ENCODE results near the gene SH3GL1. TPM values are rescaled to one million over a fixed set of nuclear protein-coding genes. Genes with fewer than 3 reads are reported as not detected.

The SH3GL1 gene
- total RNA-seq, 5 donors from 2014 or later (not counting 1 experiment from before 2014, with no cell fraction given) = 38.8 to 51.5 (median 45.7) TPM

DNA sequence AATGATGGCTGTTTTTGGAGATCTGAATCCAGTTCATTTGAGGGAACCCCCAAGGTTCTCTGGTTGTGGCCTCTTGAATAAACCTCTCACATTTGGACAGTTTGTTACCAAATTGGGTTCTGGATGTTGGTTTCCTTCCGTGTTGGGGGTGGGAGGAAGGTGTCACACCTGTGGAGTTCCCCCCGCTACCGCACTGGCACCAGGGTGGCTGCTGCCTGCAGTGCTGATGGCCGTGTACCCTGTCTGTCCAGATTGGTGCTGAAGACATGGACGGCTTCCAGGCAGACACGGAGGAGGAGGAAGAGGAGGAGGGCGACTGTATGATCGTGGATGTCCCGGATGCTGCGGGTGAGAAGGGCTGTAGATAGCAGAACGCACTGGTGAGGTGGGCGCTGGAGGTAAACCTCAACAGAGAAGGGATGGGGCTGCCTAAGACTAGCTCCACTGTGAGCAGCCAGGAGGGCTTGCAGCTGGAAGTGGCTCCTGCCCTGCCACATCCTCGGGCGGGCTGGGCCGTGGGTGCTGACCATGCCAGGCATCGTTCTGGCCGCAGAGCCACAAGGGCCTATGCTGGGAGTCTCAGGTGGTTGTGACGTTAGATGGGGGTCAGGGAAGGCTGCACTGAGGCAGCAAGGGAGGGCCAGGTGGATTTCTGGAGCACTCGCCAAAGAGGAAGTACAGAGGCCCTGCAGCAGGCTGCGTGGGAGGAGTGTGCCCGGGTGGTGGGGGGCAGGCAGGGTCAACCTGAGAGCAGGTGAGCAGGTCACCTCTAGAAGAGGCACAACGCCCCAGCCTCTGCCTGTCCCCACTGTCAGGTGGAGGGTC, 41.9 kb upstream of the SH3GL1 start:
- no peaks in the 10 kb centered on the region for H3K9me3 ChIP-seq
- H3K36me3 Mint-ChIP-seq = peaks cover 5% of the 10 kb centered on the region
- CTCF ChIA-PET = no interaction called here
- no peaks in the 10 kb centered on the region for H3K4me1 ChIP-seq (ENCODE audit: control insufficient read depth in 1 of 2, extremely low read depth in 1 of 2, insufficient read depth in 2 of 2, low read length in 2 of 2)
- peaks cover 0 to 6% (median 2%) of the 10 kb centered on the region in 3 donors for H3K4me1 Mint-ChIP-seq
- ATAC-seq (replicated peaks in 1 of 4) (peak in 1 of 4 experiments; percentile 37), DNase-seq (no peak)
- peak overlapping the region in 1 of 2 donors; percentile 31 for H3K27ac Mint-ChIP-seq
- WGBS (ENCODE audit: insufficient coverage) = 82% methylated on average over 20 of the region's 22 CpGs
- no peak overlapping the region for H3K4me3 Mint-ChIP-seq
- H3K27me3 ChIP-seq (replicated peaks in 1 of 2; ENCODE audit: control insufficient read depth in 2 of 2, extremely low read depth in 1 of 2, insufficient read depth in 2 of 2, low read length in 1 of 2) = no peaks in the 10 kb centered on the region
- H3K4me3 ChIP-seq (ENCODE audit: control insufficient read depth in 1 of 2, extremely low read depth in 1 of 2, low read length in 1 of 2) = no peak overlapping the region
- no peaks in the 10 kb centered on the region for H3K27me3 Mint-ChIP-seq
- POLR2A ChIA-PET = no interaction called here
- peaks cover 10 to 29% of the 10 kb centered on the region in 2 donors for H3K36me3 ChIP-seq (ENCODE audit: control insufficient read depth in 2 of 2, extremely low read depth in 1 of 2, insufficient read depth in 1 of 2, low read length in 1 of 2)
- no peaks in the 10 kb centered on the region for H3K9me3 Mint-ChIP-seq
- H3K27ac ChIP-seq (ENCODE audit: low read length) = no peak overlapping the region

- Histone ChIP-seq H3K36me3 (ENCODE audit: control insufficient read depth in 2 of 2, extremely low read depth in 1 of 2, insufficient read depth in 1 of 2, low read length in 1 of 2) (peaks cover 1 to 5% of the 10 kb centered on the region in 2 donors), H3K4me1 (ENCODE audit: control insufficient read depth in 1 of 2, extremely low read depth in 1 of 2, insufficient read depth in 2 of 2, low read length in 2 of 2) (no peaks in the 10 kb centered on the region), H3K4me3 (ENCODE audit: control insufficient read depth in 1 of 2, extremely low read depth in 1 of 2, low read length in 1 of 2) (no peak overlapping the region), H3K9me3 (no peaks in the 10 kb centered on the region), H3K27me3 (replicated peaks in 1 of 2; ENCODE audit: control insufficient read depth in 2 of 2, extremely low read depth in 1 of 2, insufficient read depth in 2 of 2, low read length in 1 of 2) (no peaks in the 10 kb centered on the region), H3K27ac (ENCODE audit: low read length) (no peak overlapping the region)
- H3K27ac Mint-ChIP-seq = no peak overlapping the region
- ChIA-PET CTCF (no interaction called here), POLR2A (no interaction called here)
- H3K36me3 Mint-ChIP-seq = peaks cover 14% of the 10 kb centered on the region
- H3K9me3 Mint-ChIP-seq = no peaks in the 10 kb centered on the region
- no peak overlapping the region for H3K4me3 Mint-ChIP-seq
- DNase-seq (no peak), ATAC-seq (replicated peaks in 1 of 4) (no peak)
- peaks cover 0 to 6% (median 2%) of the 10 kb centered on the region in 3 donors for H3K4me1 Mint-ChIP-seq
- H3K27me3 Mint-ChIP-seq = no peaks in the 10 kb centered on the region
- WGBS (ENCODE audit: insufficient coverage) = 100% methylated on average over 10 of the region's 12 CpGs
Observed at GRCh38 chr19:4439243-4439642, 38.9 kb upstream of the SH3GL1 start.

DNA sequence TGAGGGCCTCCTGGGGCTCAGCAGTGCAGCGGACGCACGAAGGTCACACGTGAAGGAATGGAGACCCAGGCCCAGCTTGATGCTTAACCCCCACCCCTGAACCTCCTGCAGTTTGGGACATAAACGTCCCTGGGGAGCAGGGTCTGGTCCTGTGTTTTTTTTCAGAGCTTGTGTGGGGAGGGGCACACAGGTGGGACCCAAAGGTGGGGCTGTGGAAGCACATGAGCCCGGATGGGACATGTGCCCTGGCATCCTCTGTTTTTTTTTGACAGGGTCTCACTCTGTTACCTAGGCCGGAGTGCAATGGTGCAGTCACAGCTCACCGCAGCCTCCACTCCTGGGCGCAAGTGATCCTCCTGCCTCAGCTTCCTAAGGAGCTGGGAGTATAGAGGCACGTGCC, 36.8 kb upstream of the SH3GL1 start:
- no peaks in the 10 kb centered on the region for H3K27me3 Mint-ChIP-seq
- no peak overlapping the region for H3K4me3 Mint-ChIP-seq
- no peaks in the 10 kb centered on the region for H3K4me1 ChIP-seq (ENCODE audit: control insufficient read depth in 1 of 2, extremely low read depth in 1 of 2, insufficient read depth in 2 of 2, low read length in 2 of 2)
- peaks cover 14% of the 10 kb centered on the region for H3K36me3 Mint-ChIP-seq
- peaks cover 0 to 2% (median 0%) of the 10 kb centered on the region in 3 donors for H3K4me1 Mint-ChIP-seq
- 100% methylated on average over 7 of the region's 10 CpGs for WGBS (ENCODE audit: insufficient coverage)
- no peaks in the 10 kb centered on the region for H3K9me3 ChIP-seq
- peaks cover 6 to 10% of the 10 kb centered on the region in 2 donors for H3K36me3 ChIP-seq (ENCODE audit: control insufficient read depth in 2 of 2, extremely low read depth in 1 of 2, insufficient read depth in 1 of 2, low read length in 1 of 2)
- no peak for ATAC-seq (replicated peaks in 1 of 4)
- no peak overlapping the region for H3K27ac ChIP-seq (ENCODE audit: low read length)
- no peaks in the 10 kb centered on the region for H3K9me3 Mint-ChIP-seq
- H3K27ac Mint-ChIP-seq = no peak overlapping the region
- no peak overlapping the region for H3K4me3 ChIP-seq (ENCODE audit: control insufficient read depth in 1 of 2, extremely low read depth in 1 of 2, low read length in 1 of 2)
- no peaks in the 10 kb centered on the region for H3K27me3 ChIP-seq (replicated peaks in 1 of 2; ENCODE audit: control insufficient read depth in 2 of 2, extremely low read depth in 1 of 2, insufficient read depth in 2 of 2, low read length in 1 of 2)
- ChIA-PET CTCF (interaction anchor here in 1 of 2 donors (0.6 kb wide), 1 partner anchor 172 kb away, joined by 3 read pairs; no protein-coding TSS in a partner anchor), POLR2A (no interaction called here)
- DNase-seq = no peak

GRCh38 chr19:4436231-4436630, 35.9 kb upstream of the SH3GL1 start:
- no peak overlapping the region for H3K4me3 Mint-ChIP-seq
- Histone ChIP-seq H3K27me3 (replicated peaks in 1 of 2; ENCODE audit: control insufficient read depth in 2 of 2, extremely low read depth in 1 of 2, insufficient read depth in 2 of 2, low read length in 1 of 2) (no peaks in the 10 kb centered on the region), H3K9me3 (no peaks in the 10 kb centered on the region), H3K4me1 (ENCODE audit: control insufficient read depth in 1 of 2, extremely low read depth in 1 of 2, insufficient read depth in 2 of 2, low read length in 2 of 2) (no peaks in the 10 kb centered on the region), H3K27ac (ENCODE audit: low read length) (no peak overlapping the region), H3K4me3 (ENCODE audit: control insufficient read depth in 1 of 2, extremely low read depth in 1 of 2, low read length in 1 of 2) (no peak overlapping the region), H3K36me3 (ENCODE audit: control insufficient read depth in 2 of 2, extremely low read depth in 1 of 2, insufficient read depth in 1 of 2, low read length in 1 of 2) (peaks cover 4 to 17% of the 10 kb centered on the region in 2 donors)
- no peaks in the 10 kb centered on the region for H3K27me3 Mint-ChIP-seq
- CTCF ChIA-PET = no interaction called here
- POLR2A ChIA-PET = no interaction called here
- H3K4me1 Mint-ChIP-seq = no peaks in the 10 kb centered on the region
- no peak overlapping the region for H3K27ac Mint-ChIP-seq
- WGBS (ENCODE audit: insufficient coverage) = 86% methylated on average over 7 of the region's 7 CpGs
- DNase-seq = no peak
- no peak for ATAC-seq (replicated peaks in 1 of 4)
- peaks cover 20% of the 10 kb centered on the region for H3K36me3 Mint-ChIP-seq
- H3K9me3 Mint-ChIP-seq = no peaks in the 10 kb centered on the region

DNA sequence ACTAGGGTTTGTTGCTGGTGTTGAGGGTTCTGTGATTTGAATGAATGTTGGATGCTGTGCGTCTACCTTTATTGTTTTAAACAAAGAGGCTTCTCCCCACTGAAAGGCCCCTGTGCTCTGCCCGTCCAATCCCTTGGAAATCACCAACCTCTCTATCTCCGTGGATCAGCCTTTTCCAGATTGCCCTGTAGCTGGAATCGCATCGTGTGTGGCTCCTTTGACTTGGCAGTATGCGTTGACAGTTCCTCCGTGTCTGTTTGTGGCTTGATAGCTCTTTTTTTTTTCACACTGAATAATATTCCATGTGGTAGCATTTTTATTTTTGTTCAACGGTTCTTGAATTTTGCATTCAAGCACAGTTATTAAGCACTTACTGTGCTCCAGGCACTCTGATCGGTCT, 34.0 kb upstream of the SH3GL1 start:
- WGBS (ENCODE audit: insufficient coverage) = 100% methylated on average over 5 of the region's 9 CpGs
- no peaks in the 10 kb centered on the region for H3K9me3 ChIP-seq
- DNase-seq (no peak), ATAC-seq (replicated peaks in 1 of 4) (no peak)
- H3K4me3 ChIP-seq (ENCODE audit: control insufficient read depth in 1 of 2, extremely low read depth in 1 of 2, low read length in 1 of 2) = no peak overlapping the region
- no peaks in the 10 kb centered on the region for H3K27me3 ChIP-seq (replicated peaks in 1 of 2; ENCODE audit: control insufficient read depth in 2 of 2, extremely low read depth in 1 of 2, insufficient read depth in 2 of 2, low read length in 1 of 2)
- H3K27ac ChIP-seq (ENCODE audit: low read length) = no peak overlapping the region
- H3K4me3 Mint-ChIP-seq = no peak overlapping the region
- H3K4me1 ChIP-seq (ENCODE audit: control insufficient read depth in 1 of 2, extremely low read depth in 1 of 2, insufficient read depth in 2 of 2, low read length in 2 of 2) = no peaks in the 10 kb centered on the region
- H3K9me3 Mint-ChIP-seq = no peaks in the 10 kb centered on the region
- H3K27me3 Mint-ChIP-seq = no peaks in the 10 kb centered on the region
- H3K36me3 ChIP-seq (ENCODE audit: control insufficient read depth in 2 of 2, extremely low read depth in 1 of 2, insufficient read depth in 1 of 2, low read length in 1 of 2) = peaks cover 7 to 27% of the 10 kb centered on the region in 2 donors
- POLR2A ChIA-PET = no interaction called here
- no peaks in the 10 kb centered on the region for H3K4me1 Mint-ChIP-seq
- CTCF ChIA-PET = no interaction called here
- H3K36me3 Mint-ChIP-seq = peaks cover 30% of the 10 kb centered on the region
- no peak overlapping the region for H3K27ac Mint-ChIP-seq

DNA sequence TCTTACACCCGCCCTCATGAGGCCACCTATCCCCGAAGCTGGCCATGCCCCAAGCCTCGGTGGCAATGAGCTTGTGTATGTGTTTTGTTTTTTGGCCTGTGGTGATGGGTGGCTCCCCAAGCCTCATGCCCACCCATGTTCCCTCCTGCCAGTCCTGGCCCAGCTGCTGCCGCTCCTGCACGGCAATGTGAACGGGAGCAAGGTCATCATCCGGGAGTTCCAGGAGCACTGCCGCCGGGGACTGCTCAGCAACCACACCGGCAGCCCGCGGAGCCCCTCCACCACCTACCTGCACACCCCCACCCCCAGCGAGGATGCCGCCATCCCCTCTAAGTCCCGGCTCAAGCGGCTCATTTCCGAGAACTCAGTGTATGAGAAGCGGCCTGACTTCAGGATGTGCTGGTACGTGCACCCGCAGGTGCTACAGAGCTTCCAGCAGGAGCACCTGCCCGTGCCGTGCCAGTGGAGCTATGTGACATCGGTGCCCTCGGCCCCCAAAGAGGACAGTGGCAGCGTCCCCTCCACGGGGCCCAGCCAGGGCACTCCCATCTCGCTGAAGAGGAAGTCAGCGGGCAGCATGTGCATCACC, 32.7 kb upstream of the SH3GL1 start:
- Histone ChIP-seq H3K4me3 (ENCODE audit: control insufficient read depth in 1 of 2, extremely low read depth in 1 of 2, low read length in 1 of 2) (no peak overlapping the region), H3K9me3 (no peaks in the 10 kb centered on the region), H3K27me3 (replicated peaks in 1 of 2; ENCODE audit: control insufficient read depth in 2 of 2, extremely low read depth in 1 of 2, insufficient read depth in 2 of 2, low read length in 1 of 2) (no peaks in the 10 kb centered on the region), H3K36me3 (ENCODE audit: control insufficient read depth in 2 of 2, extremely low read depth in 1 of 2, insufficient read depth in 1 of 2, low read length in 1 of 2) (peaks cover 12 to 30% of the 10 kb centered on the region in 2 donors), H3K4me1 (ENCODE audit: control insufficient read depth in 1 of 2, extremely low read depth in 1 of 2, insufficient read depth in 2 of 2, low read length in 2 of 2) (no peaks in the 10 kb centered on the region), H3K27ac (ENCODE audit: low read length) (no peak overlapping the region)
- no peaks in the 10 kb centered on the region for H3K27me3 Mint-ChIP-seq
- no peaks in the 10 kb centered on the region for H3K4me1 Mint-ChIP-seq
- DNase-seq (no peak), ATAC-seq (replicated peaks in 1 of 4) (no peak)
- ChIA-PET POLR2A (no interaction called here), CTCF (no interaction called here)
- 93% methylated on average over 17 of the region's 28 CpGs for WGBS (ENCODE audit: insufficient coverage)
- no peak overlapping the region for H3K4me3 Mint-ChIP-seq
- H3K9me3 Mint-ChIP-seq = no peaks in the 10 kb centered on the region
- H3K27ac Mint-ChIP-seq = no peak overlapping the region
- H3K36me3 Mint-ChIP-seq = peaks cover 31% of the 10 kb centered on the region

All from T-cell (primary cell).